Hepatocyte (in vitro differentiated cells): Measurements from ENCODE around the gene RASAL2.

Experiments
- EZH2 ChIP-seq: fragments of 200-600 bp; sonication (generic); IDR thresholded peaks from 2 replicates; pipeline ENCODE4 v1.6.1; 2016; ENCODE audit warnings: antibody characterized with exemption, mild to moderate bottlenecking, borderline replicate concordance
- EZH2phosphoT487 ChIP-seq: fragments of 200-600 bp; sonication (generic); IDR thresholded peaks from one replicate; pipeline ENCODE4 v1.6.1; 2018; ENCODE audit warnings: antibody characterized with exemption, mild to moderate bottlenecking, low read depth, moderate library complexity; ENCODE audit not compliant: unreplicated experiment, severe bottlenecking
- TF ChIP-seq, protein P1 (sequence below): fragments of 200-600 bp; sonication (generic); IDR thresholded peaks from 2 replicates; pipeline ENCODE4 v1.5.1; 2016; ENCODE audit warnings: antibody characterized with exemption, mild to moderate bottlenecking; ENCODE audit not compliant: poor library complexity

DNA sequence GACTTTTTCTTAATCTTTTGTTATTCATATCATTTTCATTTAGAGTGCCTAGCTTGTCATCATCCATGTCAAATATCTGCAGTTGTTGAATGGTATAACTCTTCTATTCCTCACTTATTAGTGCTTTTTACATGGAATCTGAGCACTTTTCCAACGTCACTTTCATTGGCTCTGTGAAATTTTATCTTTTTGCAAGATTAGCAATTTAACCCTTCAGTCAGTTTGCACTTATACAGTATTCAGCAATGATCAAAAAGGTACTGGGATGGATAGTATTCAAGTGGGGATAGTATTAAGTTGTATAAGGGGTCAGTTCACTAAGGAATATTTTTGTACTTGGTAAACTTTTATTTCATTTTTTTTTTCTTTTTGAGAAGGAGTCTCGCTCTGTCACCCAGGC, 150.0 kb downstream of the RASAL2 start:
- TF ChIP-seq, protein P1, sequence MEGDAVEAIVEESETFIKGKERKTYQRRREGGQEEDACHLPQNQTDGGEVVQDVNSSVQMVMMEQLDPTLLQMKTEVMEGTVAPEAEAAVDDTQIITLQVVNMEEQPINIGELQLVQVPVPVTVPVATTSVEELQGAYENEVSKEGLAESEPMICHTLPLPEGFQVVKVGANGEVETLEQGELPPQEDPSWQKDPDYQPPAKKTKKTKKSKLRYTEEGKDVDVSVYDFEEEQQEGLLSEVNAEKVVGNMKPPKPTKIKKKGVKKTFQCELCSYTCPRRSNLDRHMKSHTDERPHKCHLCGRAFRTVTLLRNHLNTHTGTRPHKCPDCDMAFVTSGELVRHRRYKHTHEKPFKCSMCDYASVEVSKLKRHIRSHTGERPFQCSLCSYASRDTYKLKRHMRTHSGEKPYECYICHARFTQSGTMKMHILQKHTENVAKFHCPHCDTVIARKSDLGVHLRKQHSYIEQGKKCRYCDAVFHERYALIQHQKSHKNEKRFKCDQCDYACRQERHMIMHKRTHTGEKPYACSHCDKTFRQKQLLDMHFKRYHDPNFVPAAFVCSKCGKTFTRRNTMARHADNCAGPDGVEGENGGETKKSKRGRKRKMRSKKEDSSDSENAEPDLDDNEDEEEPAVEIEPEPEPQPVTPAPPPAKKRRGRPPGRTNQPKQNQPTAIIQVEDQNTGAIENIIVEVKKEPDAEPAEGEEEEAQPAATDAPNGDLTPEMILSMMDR, result no peak
- no peak for TF ChIP-seq EZH2
- no peak for TF ChIP-seq EZH2phosphoT487
